HepG2 (cell line): ENCODE measurements around the gene GGA1. TPM values are rescaled to one million over a fixed set of nuclear protein-coding genes. Genes with fewer than 3 reads are reported as not detected.
A peak's percentile ranks its signal among the peaks of the same experiment; 100 is the strongest.

Experiments
- BCL6 ChIP-seq: IDR thresholded peaks from 2 replicates; pipeline ENCODE4 v1.6.1; 2016; ENCODE audit warnings: missing genetic modification reagents, missing compliant biosample characterization
- ELF4 ChIP-seq: sonication (generic); formaldehyde crosslinking; IDR thresholded peaks from 2 replicates; pipeline ENCODE4 v1.5.0; 2020; ENCODE audit warnings: missing genetic modification reagents, mild to moderate bottlenecking, moderate library complexity, borderline replicate concordance
- IKZF5 ChIP-seq: IDR thresholded peaks from 2 replicates; pipeline ENCODE4 v1.6.1; 2018; ENCODE audit warnings: missing genetic modification reagents, mild to moderate bottlenecking, missing compliant biosample characterization
- ISL2 ChIP-seq: sonication (generic); formaldehyde crosslinking; IDR thresholded peaks from 2 replicates; pipeline ENCODE4 v1.5.0; 2020; ENCODE audit warnings: missing genetic modification reagents
- KAT7 ChIP-seq: IDR thresholded peaks from 2 replicates; pipeline ENCODE4 v1.6.1; 2018; ENCODE audit warnings: borderline replicate concordance, missing compliant biosample characterization
- NFIC ChIP-seq: IDR thresholded peaks from 2 replicates; pipeline ENCODE4 v1.6.1; 2012; ENCODE audit warnings: mild to moderate bottlenecking, low read length, inconsistent platforms
- SCMH1 ChIP-seq: sonication (generic); formaldehyde crosslinking; IDR thresholded peaks from 2 replicates; pipeline ENCODE4 v1.9.0; 2021; ENCODE audit warnings: missing genetic modification reagents, mild to moderate bottlenecking, borderline replicate concordance
- SIX1 ChIP-seq: sonication (generic); formaldehyde crosslinking; IDR thresholded peaks from 2 replicates; pipeline ENCODE4 v1.4.0; 2020; ENCODE audit warnings: missing genetic modification reagents, borderline replicate concordance
- SKIL ChIP-seq: sonication (generic); formaldehyde crosslinking; IDR thresholded peaks from 2 replicates; pipeline ENCODE4 v1.8.0; 2022; ENCODE audit warnings: missing genetic modification reagents, mild to moderate bottlenecking, moderate library complexity, borderline replicate concordance
- SMAD1 ChIP-seq: sonication (generic); formaldehyde crosslinking; IDR thresholded peaks from 2 replicates; pipeline ENCODE4 v1.4.0; 2020; ENCODE audit warnings: missing genetic modification reagents, low read depth, mild to moderate bottlenecking, borderline replicate concordance
- SP2 ChIP-seq: sonication (generic); formaldehyde crosslinking; IDR thresholded peaks from 2 replicates; pipeline ENCODE4 v1.5.1; 2020; ENCODE audit warnings: mild to moderate bottlenecking, missing genetic modification reagents
- THAP11 ChIP-seq: IDR thresholded peaks from 2 replicates; pipeline ENCODE4 v1.6.1; 2016; ENCODE audit warnings: missing biosample characterization, missing genetic modification reagents
- THAP9 ChIP-seq: sonication (generic); formaldehyde crosslinking; IDR thresholded peaks from 2 replicates; pipeline ENCODE4; 2020; ENCODE audit warnings: missing genetic modification reagents, mild to moderate bottlenecking, borderline replicate concordance
- ZFYVE20 ChIP-seq: sonication (generic); formaldehyde crosslinking; IDR thresholded peaks from 2 replicates; pipeline ENCODE4 v1.8.0; 2023; ENCODE audit warnings: low read depth, mild to moderate bottlenecking, moderate library complexity, missing genetic modification reagents, borderline replicate concordance
- ZMYM4 ChIP-seq: sonication (generic); formaldehyde crosslinking; IDR thresholded peaks from 2 replicates; pipeline ENCODE4 v1.8.1; 2023; ENCODE audit warnings: mild to moderate bottlenecking, missing genetic modification reagents
- ZNF253 ChIP-seq: sonication (generic); formaldehyde crosslinking; IDR thresholded peaks from 2 replicates; pipeline ENCODE4 v1.8.0; 2022; ENCODE audit warnings: mild to moderate bottlenecking, missing genetic modification reagents, borderline replicate concordance
- ZNF276 ChIP-seq: sonication (generic); formaldehyde crosslinking; IDR thresholded peaks from 2 replicates; pipeline ENCODE4 v1.4.0; 2020; ENCODE audit warnings: mild to moderate bottlenecking, low read depth, missing genetic modification reagents
- ZNF556 ChIP-seq: sonication (generic); formaldehyde crosslinking; IDR thresholded peaks from 2 replicates; pipeline ENCODE4 v1.4.0; 2020; ENCODE audit warnings: mild to moderate bottlenecking, missing genetic modification reagents, borderline replicate concordance
- ZNF577 ChIP-seq: sonication (generic); formaldehyde crosslinking; IDR thresholded peaks from 2 replicates; pipeline ENCODE4 v1.4.0; 2020; ENCODE audit warnings: mild to moderate bottlenecking, low read depth, missing genetic modification reagents, borderline replicate concordance
- ZNF605 ChIP-seq: sonication (generic); formaldehyde crosslinking; IDR thresholded peaks from 2 replicates; pipeline ENCODE4 v1.8.0; 2022; ENCODE audit warnings: mild to moderate bottlenecking, missing genetic modification reagents
- ZSCAN21 ChIP-seq: sonication (generic); formaldehyde crosslinking; IDR thresholded peaks from 2 replicates; pipeline ENCODE4 v1.8.0; 2022; ENCODE audit warnings: mild to moderate bottlenecking, missing genetic modification reagents, moderate library complexity, borderline replicate concordance
- polyA plus RNA-seq, 8 experiments: library from polyadenylated mRNA; depleted of rRNA in 3 of 8; stranded (reverse) in 7 of 8; unstranded in 1 of 8; fragments of >200 nt; fragmentation: Illumina TruSeq in 4 of 8; extraction: Trizol in 4 of 8; gene quantifications; 2 replicates each; pipeline versions ENCODE4 v1.2.1 to v1.2.3, GENCODE V29; 2011 to 2016; ENCODE audit warnings: low read depth in 4 of 8, missing spikeins in 1 of 8, mixed read lengths in 1 of 8; ENCODE audit not compliant: insufficient read depth in 1 of 8
- total RNA-seq, 5 experiments: library from RNA; depleted of rRNA; stranded (reverse); fragments of >200 nt; fragmentation: Illumina TruSeq; extraction: Trizol; gene quantifications; 2 replicates each; pipeline ENCODE4 v1.2.3, GENCODE V29; 2016; ENCODE audit warnings: low read depth in 1 of 5

Gene GGA1
- total and polyA plus RNA-seq, 2 of the 13 experiments (the other 11 are each of a cell fraction or from before 2014, with no cell fraction given), result 29.1 to 87.2 TPM

- peak; percentile 47 for TF ChIP-seq ISL2 (CRISPR knock-in tag)
- peak; percentile 72 for TF ChIP-seq THAP11 (CRISPR knock-in tag)
- peak; percentile 61; the same call in 1 of the 2 replicates for TF ChIP-seq ZSCAN21 (CRISPR knock-in tag)
- TF ChIP-seq SMAD1, result no peak
- TF ChIP-seq NFIC, result no peak
- peak; percentile 89; the same call in 1 of the 2 replicates for TF ChIP-seq KAT7
- TF ChIP-seq ZNF605 (CRISPR knock-in tag), result peak; percentile 87
- peak; percentile 49; the same call in 1 of the 2 replicates for TF ChIP-seq SIX1
- peak; percentile 80 for TF ChIP-seq SKIL (CRISPR knock-in tag)
- no peak for TF ChIP-seq ELF4 (CRISPR knock-in tag)
- TF ChIP-seq ZNF276 (CRISPR knock-in tag), result no peak
- peak; percentile 72 for TF ChIP-seq BCL6 (CRISPR knock-in tag)
- no peak for TF ChIP-seq ZNF577 (CRISPR knock-in tag)
- TF ChIP-seq SCMH1 (CRISPR knock-in tag), result no peak
- TF ChIP-seq IKZF5 (CRISPR knock-in tag), result peak; percentile 91; the same call in 1 of the 2 replicates
- TF ChIP-seq ZFYVE20 (CRISPR knock-in tag), result no peak
- TF ChIP-seq ZNF253 (CRISPR knock-in tag), result no peak
- no peak for TF ChIP-seq SP2 (CRISPR knock-in tag)
- peak; percentile 53; the same call in 1 of the 2 replicates for TF ChIP-seq ZMYM4 (CRISPR knock-in tag)
- TF ChIP-seq THAP9 (CRISPR knock-in tag), result no peak
- peak; percentile 88; the same call in 1 of the 2 replicates for TF ChIP-seq ZNF556 (CRISPR knock-in tag)
These were observed 47.2 kb upstream of the GGA1 start (continued) for GRCh38 chr22:37561212-37562048.
